HG03432 (cell line): ENCODE data around the gene FAM120C.
A peak's percentile ranks its signal among the peaks of the same experiment; 100 is the strongest.

Source experiments
- ATAC-seq: cut with Tn5 transposase; IDR thresholded peaks from one replicate; pipeline ENCODE4 v1.9.1; 2021; ENCODE audit warnings: mild to moderate bottlenecking, moderate library complexity; ENCODE audit not compliant: unreplicated experiment

FAM120C gene, protein sequence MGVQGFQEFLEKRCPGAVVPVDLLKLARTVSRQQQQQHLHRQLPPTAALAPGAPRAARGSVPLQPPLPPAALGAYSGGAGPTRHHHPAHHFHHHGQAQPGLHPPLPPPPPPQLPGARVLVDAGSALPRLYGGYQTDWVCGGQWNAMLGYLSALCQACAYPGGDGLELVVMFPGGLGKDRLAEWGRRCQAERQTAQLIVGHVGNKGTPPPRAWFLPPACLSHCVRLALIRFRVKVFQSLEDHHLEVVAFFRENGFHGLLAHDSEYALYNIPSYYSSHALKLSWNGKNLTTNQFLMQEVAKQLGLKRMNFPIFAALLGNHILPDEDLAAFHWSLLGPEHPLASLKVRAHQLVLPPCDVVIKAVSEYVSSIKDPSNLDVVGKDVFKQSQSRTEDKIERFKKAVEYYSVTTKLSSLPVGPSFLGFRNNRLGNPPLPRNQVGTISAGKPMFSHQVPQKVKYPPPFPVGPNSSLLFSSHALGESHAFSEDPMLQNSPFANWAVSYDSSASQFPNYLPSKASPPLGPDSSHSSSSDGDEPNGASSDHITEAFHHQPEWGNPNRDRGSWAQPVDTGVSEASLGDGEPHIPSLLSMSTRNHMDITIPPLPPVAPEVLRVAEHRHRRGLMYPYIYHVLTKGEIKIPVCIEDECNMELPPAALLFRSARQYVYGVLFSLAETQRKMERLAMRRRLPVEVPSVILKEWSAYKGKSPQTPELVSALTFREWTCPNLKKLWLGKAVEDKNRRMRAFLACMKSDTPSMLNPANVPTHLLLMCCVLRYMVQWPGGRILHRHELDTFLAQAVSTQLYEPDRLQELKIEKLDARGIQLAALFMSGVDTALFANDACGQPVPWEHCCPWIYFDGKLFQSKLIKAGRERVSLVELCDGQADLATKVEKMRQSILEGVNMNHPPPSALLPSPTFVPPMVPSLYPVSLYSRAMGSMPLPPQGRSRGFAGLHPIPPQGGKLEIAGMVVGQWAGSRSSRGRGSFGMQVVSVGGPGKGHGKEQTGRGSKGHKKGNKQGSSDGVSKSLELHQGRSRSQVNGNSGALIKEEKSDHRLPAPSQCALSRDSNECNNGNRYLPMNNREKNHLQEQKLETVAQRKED

DNA sequence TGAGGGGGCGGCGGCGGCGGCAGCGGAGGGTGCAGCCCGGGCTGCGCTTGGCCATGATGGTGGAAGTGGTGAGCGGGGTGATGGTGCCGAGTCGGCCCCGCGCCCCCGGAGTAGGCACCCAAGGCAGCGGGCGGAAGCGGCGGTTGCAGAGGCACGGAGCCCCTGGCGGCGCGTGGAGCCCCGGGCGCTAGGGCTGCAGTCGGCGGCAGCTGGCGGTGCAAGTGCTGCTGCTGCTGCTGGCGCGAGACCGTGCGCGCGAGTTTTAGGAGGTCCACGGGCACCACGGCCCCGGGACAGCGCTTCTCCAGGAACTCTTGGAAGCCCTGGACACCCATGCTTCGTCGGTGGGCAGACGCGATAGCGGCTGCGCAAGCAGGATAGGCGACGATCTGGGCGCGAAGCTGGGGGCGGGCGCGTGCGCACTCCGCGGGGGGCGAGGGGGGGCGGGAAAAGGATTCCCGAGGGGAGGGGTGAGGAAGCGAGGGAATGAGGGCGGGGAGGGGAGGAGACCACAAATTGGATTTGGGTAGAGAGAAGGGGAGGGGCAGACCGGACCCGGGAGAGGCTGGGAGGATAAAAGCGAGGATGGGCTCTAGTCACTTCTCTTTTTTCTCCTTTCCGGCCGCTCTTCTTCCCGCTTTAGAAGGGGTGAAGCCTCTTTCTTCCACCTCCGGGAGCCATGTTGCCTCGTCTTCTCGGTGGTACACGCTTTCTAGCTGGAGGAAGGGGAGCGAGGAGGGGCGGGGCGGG, at the start of gene FAM120C:
Gene FAM120C, minus strand, starts transcription at position 391 of the 750 bp plus-strand sequence. Its CDS starts 56 bp downstream, at position 335.
- ATAC-seq, result peak; percentile 57

- ATAC-seq, result no peak
These were observed 47.5 kb upstream of the FAM120C start for GRCh38 chrX:54230435-54231148.

DNA sequence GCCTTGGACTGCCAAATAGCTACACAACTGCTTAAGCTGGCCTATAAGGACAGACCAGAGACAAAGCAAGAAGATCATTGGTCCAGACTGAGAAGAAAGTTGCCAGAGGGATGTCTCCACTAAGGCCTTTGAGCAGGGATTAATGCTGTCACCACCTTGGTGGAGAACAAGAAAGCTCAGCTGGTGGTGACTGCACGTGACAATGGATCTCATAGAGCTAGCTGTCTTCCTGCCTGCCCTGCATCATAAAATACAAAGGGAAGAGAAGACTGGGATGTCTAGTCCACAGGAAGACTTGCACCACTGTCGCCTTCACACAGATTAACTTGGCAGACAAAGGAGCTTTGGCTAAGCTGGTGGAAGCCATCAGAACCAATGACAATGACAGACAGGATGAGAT, 40.5 kb upstream of the FAM120C start:
- no peak for ATAC-seq

DNA sequence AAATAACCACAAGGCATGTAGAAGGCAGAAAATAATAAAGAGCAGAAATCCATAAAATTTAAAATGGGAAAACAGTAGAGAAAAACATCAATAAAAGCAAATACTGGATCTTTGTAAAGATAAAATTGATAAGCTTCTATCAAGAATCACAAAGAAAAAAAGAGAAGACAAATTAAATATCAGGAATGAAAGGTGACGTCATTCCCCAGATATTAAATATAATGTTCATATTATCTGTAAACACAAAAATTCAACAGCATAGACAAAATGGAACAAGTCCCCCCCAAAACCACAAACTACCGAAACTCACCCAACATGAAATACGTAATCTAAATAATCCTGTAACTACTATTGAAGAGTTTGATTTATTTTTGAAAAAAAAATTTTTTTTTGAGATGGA, 30.5 kb upstream of the FAM120C start:
- ATAC-seq, result no peak

GRCh38 chrX:54208531-54208930, 25.5 kb upstream of the FAM120C start:
- no peak for ATAC-seq

- ATAC-seq, result no peak
These were observed 15.2 kb upstream of the FAM120C start for GRCh38 chrX:54198262-54198661.

- ATAC-seq, result no peak
These were observed 12.0 kb upstream of the FAM120C start for GRCh38 chrX:54194982-54195588.

GRCh38 chrX:54193085-54193821, 10.2 kb upstream of the FAM120C start:
- ATAC-seq, result no peak

DNA sequence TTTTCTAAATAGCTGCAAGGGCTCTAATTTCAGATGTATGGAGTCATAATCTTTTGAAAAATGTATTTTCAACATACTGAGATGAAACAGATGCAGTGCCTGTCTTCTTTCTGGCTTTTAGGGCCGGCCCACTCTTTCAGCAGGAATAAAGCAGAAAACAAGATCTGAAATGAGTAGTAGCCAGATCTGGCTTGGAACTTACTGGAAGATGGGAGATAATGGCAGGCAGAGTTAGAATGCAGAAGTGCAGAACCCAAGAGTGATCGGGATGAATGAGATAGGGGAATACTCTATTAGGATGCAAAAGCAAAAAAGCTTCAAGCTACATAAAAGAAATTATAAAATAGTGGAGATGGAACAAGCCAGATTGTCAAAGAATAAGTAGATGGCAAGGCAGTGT, 1.4 kb upstream of the FAM120C start:
- no peak for ATAC-seq

- ATAC-seq, result peak; percentile 70
These were observed 725 bp downstream of the FAM120C start for GRCh38 chrX:54182194-54182863.

DNA sequence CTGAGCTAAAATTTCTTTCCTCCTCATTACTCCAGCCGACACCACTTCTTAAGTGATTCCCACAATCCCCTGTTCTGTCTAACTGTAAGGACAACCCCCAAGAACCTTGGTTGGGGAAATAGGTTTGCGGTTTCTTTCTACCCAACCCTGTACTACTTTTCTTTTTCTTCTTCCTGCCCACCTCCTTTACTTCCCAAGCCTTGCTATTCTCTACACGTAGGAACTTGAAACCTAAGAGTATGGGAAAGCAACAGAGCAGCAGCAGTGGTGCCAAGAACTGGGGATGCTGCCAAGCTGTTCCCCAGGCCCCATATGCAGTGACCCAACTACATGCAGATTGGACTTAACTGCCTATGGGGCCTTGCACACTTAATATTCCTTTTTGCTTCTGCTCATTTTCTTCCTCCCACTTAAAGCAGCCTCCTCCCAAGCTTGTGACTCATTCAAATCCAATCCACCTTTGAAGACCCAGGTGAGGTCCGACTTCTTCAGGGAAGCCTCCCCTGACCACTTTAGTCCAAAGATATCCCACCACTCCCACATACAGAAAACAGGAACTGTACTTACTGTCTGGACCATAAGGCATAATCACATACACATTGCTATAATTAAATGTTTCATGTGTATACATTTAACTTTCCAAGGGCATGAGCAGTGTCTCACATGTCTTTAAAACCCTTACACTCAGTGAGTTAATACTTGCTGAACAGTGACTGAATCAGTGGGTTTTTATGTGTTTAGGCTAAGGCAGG, 1.7 kb downstream of the FAM120C start:
- no peak for ATAC-seq

- ATAC-seq, result no peak
These were observed 2.7 kb downstream of the FAM120C start for GRCh38 chrX:54180403-54180802.

- peak; percentile 47 for ATAC-seq
These were observed 4.7 kb downstream of the FAM120C start for GRCh38 chrX:54178100-54178940.

- no peak for ATAC-seq
These were observed 5.7 kb downstream of the FAM120C start for GRCh38 chrX:54177306-54177705.

GRCh38 chrX:54173791-54174190, 9.3 kb downstream of the FAM120C start:
- ATAC-seq, result no peak

DNA sequence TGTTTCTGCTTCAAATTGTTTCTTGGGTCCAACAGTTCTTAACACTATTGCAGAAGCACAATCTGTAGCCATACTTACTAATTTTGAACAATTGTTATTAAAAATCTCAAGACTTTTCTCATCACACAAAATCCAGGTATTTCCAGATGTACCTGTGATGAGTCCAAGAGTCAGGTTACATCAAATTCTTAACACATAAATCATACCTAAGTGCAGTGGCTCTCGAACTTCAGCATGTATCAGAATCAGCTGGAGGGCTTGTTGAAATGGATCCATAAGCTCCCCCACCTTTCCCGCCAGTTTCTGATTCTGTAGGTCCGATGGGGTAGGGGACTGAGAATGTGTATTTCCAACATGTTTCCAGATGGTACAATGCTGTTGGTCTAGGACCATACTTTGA, 10.6 kb downstream of the FAM120C start:
- ATAC-seq, result no peak
